HG03460 (cell line): ENCODE data around the gene SLC4A5.

Source experiments
- ATAC-seq: cut with Tn5 transposase; IDR thresholded peaks from one replicate; pipeline ENCODE4 v1.9.1; 2021; ENCODE audit not compliant: unreplicated experiment

The SLC4A5 gene

GRCh38 chr2:74278694-74279093 lies 64.5 kb downstream of the SLC4A5 start:
- no peak for ATAC-seq

DNA sequence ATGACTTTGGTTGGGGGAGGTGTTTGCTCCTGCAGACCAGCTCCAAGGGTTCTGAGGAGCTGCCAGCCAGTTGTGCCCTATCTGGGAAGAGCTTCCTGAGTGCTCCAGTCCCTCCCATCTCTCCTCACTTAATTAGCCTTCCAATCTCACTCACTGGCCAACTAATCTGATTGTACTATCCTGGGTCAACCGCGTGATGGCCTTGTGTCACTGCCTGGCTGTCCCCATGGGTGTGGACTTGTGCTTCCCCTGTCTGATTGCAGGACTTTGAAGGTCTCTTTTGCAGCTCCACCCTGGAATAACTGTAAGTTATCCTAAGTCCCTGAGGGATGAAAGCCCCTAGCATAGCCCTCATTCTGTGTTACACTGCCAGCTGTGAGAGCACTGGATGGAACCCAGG lies 65.0 kb downstream of the SLC4A5 start:
- ATAC-seq: no peak

- ATAC-seq: no peak
Observed at GRCh38 chr2:74275228-74275627, 68.0 kb downstream of the SLC4A5 start.

DNA sequence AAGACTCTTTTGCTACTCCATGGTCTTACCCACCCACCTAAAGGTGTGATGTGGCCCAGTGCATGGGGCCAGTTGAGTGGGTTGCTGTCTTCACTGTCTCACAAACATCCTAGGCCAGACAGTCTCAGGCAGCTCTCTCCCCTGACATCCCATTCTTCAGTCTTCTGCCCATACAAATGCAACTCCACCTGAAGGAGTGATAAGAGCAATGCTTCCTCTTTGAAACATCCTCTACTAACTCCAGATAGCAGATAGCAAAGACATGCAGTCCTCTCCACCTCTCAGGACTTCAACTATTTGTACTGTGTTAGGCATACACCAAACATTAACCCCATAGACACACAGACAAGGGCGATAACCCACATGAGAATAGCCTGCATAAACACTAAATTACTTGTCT lies 73.5 kb downstream of the SLC4A5 start:
- ATAC-seq: no peak

DNA sequence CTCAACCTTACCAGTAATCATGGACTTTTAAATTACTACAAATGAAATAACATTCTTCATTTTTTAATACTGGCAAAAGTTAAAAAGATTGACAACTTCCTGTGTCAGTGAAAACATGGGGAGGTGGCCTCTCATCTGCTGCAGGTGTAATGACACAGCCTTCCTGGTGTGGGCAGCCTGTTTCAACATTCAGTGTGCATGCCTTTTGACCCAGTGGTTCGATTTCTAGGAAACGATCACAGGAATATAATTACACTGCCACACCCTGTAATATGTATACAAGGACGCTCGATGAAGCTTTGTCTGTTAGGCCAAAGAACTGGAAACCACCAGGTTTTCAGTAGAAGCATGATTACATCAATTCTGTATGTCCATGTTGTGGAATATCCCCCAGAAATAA lies 76.1 kb downstream of the SLC4A5 start:
- peak; percentile 54 for ATAC-seq

DNA sequence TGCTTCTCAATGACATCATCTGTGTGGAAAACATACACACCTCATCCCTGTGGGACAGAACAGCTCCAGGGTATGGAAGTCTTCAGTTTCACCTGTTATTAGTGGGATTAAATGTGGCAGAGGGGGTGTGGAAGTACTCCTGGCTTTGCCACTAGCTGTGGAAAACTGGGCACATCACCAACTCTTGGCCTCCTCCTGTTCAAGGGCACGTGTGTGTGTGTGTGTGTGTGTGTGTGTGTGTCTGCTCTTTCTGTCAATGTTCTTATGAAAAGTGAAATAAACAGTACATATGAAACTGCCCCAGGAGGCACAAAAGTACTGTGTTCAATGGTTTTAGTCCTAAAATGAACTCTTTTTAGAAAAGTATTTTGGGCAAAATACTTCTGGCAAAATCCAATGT lies 78.9 kb downstream of the SLC4A5 start:
- no peak for ATAC-seq

DNA sequence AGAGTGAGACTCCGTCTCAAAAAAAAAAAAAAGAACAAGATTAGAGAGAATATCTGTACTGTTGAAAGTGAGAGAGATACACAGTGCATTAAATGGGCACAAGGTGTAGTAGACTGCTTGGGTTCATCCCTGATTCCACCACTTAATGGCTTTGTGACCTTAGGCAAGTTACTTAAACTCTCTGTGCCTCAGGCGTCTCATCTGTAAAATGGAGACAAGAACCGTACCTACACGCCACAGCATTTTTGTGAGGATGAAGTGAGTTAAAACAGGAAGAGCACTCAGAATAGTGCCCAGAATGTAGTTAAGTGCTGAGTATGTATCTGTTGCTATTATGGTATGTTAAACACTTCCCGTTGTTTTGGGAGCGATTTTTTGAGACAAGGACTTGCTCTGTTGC lies 80.5 kb downstream of the SLC4A5 start:
- no peak for ATAC-seq

DNA sequence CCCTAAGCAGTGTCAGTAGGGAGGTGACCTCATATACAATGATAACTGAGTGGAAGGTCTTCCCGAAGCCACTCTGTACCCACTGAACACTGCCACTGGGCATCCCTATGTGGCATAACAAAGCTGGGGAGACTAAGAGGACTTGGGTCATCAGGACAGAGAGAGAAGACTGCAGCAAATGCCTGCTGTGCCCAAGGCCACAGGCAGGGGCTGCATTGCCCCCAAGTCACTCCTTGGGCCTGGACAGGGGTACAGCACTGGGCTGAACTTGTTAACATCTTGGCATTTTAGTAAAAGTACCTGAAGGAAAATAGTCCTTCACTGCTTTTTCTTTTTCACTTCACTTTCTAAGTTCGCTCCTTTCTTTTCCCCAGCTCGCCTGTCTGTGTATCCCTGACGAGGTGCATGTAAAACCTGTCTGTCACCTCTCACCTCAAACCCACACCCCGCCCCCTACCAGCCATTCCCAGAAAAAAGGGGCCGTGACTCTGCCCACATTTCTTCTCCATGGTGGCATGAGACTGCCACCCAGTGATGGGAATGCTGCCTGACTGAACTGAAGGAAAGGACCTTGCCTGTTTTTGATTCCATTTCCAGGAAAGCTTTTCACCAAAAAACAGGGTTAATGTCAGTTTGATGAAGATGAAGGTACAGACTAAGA lies 81.9 kb downstream of the SLC4A5 start:
- no peak for ATAC-seq

- no peak for ATAC-seq
Observed at GRCh38 chr2:74260495-74260894, 82.7 kb downstream of the SLC4A5 start.

GRCh38 chr2:74259733-74260132 lies 83.5 kb downstream of the SLC4A5 start:
- ATAC-seq: no peak

GRCh38 chr2:74259191-74259590 lies 84.0 kb downstream of the SLC4A5 start:
- no peak for ATAC-seq

DNA sequence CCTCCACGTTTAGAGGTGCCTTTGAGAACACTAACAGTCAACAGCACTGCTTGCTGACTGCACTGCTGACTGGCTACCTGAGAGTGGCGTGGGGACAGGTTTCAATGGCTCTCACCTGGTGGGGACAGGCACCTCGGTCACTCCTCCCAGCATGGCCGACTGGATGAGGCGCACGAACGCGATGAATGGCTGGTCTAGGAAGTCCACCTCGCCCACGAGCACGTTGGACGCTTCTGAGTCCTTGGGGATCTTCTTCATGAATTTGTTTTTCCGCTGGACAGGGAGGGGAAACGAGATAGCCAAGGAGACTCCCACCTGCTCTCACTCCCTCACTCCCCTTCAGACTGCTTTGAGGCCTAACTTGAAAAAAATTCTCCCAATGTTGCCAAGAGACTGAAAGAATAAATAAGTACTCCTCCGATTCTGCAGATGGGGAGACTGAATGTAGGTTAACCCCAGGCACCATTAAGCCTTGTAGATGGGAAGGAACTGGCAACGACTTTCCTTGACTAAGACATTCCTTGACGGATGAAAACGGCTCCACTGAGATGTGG lies 87.5 kb downstream of the SLC4A5 start:
- ATAC-seq: no peak

DNA sequence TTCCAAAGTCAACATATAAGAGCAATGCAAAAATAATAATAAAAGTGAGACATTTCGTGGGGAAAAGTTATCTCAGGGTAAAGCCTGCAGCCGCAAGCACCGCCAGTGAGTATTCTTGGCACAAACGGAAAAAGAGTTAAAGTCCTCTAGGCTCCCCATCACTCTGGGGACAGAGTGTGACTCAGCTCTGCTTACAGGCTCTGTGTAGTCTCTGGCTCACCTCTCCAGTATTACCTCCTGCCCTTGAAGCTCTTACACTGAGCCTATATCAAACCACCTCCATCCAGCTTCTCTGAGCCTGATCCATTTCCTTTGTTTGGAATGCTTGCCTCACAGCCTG lies 89.3 kb downstream of the SLC4A5 start:
- ATAC-seq: no peak

DNA sequence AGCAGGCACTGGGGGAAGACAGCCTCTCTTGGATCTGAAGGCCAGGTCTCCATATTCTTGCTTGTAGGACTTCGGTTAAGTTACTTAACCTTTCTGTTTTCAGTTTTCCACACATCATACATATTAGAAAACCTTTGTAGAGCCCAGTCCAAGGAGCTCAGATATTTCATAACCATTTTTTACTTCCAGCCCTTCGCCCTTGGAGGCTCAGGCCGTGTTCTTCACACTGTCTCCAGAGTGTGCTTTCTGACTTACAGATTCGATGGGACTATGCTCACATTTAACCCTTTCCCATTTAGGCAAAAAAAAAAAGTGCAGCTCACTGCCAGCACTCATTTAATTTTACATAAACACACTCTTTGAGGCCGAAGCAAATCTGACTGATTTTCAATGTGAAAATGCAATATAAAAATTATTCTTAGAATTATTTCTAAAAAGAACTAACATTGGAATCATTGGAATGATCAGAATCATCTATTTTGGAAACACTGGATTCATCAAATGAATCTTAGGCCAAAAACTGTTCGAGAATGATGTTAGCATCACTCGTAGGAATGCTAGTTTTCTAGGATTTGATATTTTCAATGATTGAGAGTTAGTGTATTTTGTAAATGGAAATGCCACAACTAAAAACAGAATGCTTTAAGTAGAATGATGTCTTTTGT lies 89.8 kb downstream of the SLC4A5 start:
- no peak for ATAC-seq

DNA sequence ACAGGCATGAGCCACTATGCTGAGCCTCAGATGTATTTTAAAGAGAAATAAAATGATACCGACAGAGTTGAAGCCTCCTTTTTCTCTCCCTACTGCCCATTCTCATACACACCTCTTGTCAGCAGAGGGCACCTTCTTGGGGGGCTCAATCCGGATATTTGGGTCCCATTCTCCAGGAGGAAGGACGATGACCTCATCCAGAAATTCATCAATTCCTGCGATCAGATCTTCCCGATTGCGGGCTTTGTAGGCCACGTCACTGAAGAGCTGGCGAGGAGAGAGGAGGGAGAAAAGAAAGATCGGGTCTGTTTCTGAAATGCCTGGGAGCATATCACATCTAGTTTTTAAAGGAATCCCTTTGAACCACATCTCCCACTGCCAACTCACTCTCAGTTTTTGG lies 90.4 kb downstream of the SLC4A5 start:
- ATAC-seq: no peak

DNA sequence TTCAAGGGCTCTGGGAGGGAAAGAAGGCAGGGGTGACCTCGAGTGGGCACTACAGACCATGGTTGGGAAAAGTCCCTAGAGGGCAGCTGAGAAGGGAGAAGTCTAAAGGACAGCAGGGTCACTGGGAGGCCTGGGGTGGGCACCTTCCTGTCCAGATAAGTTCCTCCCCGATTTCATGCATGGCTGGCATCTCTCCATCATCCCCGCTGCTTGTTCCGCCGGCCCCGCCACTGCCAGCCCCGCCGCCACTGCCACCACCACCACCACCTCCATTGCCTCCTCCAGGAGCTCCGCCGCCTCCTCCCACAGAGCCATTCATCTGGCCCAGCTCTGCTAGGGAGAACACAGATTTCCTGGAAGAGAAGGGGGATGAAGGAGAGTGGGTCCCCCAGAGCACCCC lies 91.2 kb downstream of the SLC4A5 start:
- ATAC-seq: no peak

DNA sequence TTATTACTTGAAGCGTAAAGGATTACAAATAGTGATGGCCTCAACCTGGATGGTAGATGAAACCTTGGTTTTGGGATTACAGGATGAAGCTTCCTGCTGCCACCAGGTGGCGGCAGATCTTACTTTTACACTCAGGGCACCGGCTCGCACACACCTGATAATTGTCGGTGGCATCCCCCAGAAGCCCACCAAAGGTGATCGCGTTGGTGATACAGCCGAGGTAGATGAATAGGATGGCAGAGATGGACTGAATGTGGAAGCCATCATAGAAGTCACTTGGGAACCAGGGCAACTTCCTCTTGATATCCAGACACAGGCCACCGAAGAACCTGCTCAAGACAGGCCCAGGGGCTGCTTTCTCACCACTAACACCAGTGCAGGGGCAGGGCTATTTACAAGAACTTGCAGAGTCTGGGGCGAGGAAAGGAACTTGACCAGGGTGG lies 93.0 kb downstream of the SLC4A5 start:
- no peak for ATAC-seq

DNA sequence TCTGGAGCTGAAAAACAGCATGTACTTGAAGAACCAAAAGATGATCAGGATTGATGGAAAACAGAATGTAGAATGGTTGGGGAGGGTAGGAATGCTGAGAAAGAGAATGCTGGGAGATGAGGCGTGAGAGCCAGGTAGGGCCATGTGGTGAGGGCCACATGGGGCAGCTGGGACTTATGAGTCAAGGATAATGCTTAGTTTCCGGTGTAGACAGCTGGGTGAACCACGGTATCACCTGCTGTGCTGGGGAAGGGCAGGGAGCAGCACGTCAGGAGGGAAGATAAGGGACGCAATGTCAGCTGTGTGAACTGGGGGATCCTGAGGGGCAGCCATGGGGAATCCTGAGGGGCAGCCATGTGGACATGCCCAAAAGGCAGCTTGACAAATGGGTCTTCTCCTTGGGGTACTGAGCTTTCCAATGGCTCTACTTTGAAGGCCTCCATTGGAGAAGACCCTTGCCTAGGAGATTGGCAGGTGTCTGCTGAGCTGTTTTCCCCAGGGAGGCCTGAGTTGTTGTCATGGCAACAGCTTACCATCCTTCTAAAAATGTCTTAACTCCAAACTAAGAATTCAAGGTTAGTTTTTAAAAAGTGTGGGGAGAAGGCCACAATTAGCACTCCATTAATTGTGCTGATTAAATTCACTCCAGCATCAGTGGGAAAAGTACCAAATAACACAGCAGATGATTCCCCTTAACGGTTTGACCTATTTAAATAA lies 93.7 kb downstream of the SLC4A5 start:
- no peak for ATAC-seq

DNA sequence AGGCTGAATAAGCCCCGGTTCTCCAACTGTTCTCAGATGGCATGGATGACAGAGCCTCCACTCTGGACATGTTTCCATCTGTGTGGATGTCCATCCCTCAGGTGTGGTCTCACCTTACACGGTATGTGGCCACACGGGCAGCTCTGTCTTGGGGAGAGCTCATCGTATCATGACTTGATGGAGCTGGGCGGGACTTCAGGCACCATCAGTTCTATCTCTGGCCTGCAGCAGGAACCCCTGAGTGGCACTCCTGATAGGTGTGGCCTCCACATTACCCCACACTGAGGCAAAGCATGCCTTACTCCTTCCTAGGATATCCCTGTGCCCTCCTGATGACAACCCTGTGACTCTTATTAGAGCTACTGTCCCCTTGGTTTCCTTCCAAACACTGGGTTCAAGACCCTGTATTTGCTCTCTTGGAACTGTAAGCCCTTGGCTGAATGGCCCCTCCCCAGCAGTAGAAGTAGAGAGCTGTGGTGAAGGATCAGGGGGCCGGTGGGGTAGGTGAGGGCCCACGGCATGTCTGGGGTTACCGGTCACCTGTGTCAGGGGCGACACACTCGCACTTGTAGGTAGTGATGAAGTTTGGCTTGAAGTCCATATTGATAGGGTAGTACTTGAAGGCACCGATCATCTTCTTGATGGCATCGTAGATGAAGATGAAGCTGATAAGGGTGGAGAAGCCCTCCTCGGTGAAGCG lies 96.6 kb downstream of the SLC4A5 start:
- no peak for ATAC-seq

DNA sequence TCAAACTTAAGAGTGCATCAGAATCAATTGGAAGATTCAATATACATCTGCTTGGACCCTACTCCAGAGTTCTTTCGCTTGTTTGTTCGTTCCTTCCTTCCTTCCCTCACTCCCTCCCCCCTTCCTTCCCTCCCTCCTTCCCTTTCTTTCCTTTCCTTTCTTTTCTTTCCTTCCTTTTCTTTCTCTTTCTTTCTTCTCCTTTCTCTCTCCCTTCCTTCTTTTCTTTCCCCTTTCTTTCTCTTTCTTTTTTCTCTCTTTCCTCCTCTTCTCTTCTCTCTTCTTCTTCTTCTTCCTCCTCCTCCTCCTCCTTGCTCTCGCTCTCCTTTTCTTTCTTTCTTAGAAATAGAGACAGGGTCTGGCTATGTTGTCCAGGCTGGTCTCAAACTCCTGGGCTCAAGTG lies 98.9 kb downstream of the SLC4A5 start:
- no peak for ATAC-seq

DNA sequence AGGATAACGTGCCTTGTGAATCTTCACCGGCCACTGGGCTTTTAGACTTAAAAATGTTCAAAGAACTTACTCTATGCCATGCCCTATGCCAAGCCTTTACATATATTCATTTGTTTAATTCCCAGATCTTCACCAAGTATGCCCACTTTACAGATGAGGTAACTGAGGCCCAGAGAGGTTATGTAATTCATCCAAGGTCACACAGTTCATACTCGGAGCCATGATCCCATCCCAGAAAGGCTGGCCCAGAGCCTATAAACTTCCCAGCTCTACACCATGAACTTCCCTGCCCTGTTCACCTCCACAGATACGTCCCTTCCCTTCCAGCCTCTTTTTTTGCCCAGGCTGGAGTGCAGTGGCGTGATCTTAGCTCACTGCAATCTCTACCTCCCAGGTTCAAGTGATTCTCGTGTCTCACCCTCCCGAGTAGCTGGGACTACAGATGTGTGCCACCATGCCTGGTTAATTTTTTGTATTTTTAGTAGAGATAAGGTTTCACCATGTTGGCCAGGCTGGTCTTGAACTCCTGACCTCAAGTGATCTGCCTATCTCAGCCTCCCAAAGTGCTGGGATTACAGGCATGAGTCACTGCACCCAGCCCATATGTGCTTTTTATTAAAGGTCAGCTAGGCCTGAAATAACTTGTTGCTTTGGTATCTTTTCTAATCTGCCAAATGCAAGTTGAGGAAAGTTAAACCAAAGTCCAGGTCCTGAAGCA lies 100.7 kb downstream of the SLC4A5 start:
- ATAC-seq: no peak
